ENCODE data around the gene CAVIN1.
"Not testable (repeated sequence)": the region's sequence is repeated elsewhere in the genome, so short reads cannot be mapped to it uniquely, and the experiment has no call there.

The CAVIN1 gene

DNA sequence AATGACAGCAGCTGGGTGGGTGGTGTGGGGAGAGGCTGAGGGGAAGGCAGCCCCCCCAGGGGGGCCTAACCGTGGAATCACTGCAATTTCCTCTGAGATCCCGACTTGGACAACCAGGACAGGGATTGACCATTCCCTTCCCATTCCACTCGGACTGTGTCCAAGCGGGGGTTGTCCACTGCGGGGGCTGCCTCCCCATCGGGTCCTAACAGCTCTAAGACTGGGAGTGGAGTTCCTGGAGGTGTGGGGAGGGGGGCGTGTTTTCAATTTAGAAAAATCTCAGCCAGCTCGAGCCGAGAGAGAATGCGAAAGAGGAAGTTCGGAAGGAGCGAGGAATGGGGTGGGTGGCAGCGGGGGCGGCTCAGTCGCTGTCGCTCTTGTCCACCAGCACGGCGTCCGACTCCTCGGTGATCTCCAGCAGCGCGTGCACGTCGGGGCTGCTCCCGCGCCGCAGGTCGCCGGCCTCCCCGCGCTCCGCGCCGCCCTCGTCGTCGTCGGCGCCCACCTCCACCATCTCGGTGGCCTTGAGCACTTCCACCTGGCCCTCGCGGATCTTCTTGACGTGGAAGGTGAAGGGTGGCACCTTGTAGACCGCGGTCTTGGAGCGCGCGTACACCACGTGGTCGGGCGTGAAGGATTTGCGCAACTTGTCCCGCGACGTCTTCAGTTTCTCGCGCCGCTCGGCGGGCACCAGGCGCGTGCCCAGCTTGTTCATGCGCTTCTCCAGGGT lies 18.6 kb downstream of the CAVIN1 start:
- DNase-seq, result no peak

DNA sequence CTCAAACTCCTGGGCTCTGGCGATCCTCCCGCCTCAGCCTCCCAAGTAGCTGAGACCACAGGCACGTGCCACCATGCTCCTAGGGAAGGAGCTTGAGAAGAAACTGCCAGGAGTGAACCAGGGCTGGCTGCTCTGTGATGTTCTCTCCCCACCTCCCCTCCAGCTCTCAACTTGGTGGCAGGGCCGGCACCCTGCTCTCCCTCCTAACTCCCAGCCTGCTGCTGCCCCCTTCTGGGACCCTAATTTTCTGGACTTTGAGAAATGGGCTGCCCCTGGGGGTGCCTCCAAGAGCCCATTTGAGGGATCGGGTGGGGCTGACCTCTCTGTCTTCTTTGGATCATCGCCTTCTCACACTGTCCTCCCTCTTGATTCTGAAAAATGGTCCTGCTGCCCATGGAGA lies 19.9 kb downstream of the CAVIN1 start:
- no peak for DNase-seq

GRCh38 chr17:42402117-42402516 lies 20.9 kb downstream of the CAVIN1 start:
- no peak for DNase-seq

- not testable (repeated sequence) for DNase-seq
Measured at GRCh38 chr17:42400844-42401375, 22.1 kb downstream of the CAVIN1 start.

- no peak for DNase-seq
Measured at GRCh38 chr17:42399948-42400843, 22.9 kb downstream of the CAVIN1 start.

- peak in 1 of 2 experiments; percentile 62 for DNase-seq
Measured at GRCh38 chr17:42399121-42399520, 23.9 kb downstream of the CAVIN1 start.

DNA sequence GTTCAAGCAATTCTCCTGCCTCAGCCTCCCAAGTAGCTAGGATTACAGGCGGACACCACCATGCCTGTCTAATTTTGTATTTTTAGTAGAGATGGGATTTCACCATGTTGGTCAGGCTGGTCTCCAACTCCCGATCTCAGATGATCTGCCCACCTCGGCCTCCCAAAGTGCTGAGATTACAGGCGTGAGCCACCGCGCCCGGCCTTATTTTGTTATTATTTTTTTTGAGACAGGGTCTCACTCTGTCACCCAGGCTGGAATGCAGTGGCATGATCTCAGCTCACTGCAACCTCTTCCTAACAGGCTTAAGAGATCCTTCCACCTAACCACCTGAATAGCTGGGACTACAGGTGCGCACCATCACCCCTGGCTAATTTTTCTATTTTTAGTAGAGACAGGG lies 27.5 kb downstream of the CAVIN1 start:
- not testable (repeated sequence) for DNase-seq

GRCh38 chr17:42394838-42395237 lies 28.2 kb downstream of the CAVIN1 start:
- no peak for DNase-seq

GRCh38 chr17:42392692-42393415 lies 30.2 kb downstream of the CAVIN1 start:
- DNase-seq, result no peak

GRCh38 chr17:42391439-42391838 lies 31.6 kb downstream of the CAVIN1 start:
- DNase-seq, result not testable (repeated sequence)

DNA sequence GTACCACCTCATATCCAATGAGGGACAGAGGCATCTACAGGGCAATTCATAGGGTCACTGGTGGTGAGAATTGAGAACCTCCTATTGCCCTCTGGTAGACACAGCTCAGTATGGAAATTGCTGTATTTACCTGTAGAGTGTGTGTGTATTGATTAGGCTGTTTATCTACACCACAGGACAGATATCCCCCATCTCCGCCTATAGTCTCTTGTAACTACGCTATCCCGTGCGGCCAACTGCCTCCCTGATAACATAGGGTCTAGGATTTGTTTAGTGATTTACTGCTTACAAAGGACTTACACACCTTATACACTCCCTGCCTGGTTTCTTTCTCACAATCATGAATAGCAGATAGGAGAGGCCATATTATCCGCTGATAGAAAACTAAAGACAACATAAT lies 33.2 kb downstream of the CAVIN1 start:
- no peak for DNase-seq

GRCh38 chr17:42389135-42389417 lies 34.0 kb downstream of the CAVIN1 start:
- DNase-seq, result no peak

DNA sequence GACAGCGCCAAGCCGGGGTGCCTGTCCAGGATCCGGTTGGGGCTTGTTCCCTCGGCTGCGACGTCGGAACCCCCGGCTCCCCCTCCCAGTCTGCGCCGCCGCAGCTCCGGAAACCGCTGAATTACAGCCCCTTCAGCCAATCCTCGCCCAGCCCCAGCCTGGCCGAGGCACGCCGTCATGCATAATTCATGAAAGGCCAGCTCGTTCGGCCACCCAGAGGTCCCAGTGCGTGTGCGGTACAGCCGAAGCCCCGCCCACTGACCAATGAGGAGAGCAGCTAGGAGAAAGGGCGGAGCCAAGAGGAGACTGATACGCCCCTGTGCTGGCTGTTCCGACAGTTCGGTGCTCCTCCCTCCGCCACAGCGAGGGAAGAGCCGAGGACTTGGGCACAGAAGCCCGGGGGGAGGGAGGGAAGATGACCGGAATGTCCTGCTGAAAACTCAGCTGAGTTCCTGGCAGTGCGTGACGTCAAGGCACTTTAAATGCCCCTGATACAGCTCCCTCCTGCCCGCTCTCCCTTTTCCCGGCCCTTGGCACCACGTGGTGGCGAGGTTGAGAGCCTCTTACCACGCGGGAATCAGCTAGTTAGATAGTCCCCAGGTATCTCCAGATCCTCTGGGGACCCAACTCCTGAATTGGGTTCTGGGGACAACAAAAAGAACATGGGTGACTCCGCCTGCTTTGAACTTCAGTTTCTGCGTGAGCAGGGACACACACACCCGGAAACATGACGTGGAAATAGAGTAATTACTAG lies 34.5 kb downstream of the CAVIN1 start, which contains the start of gene STAT3:
Gene STAT3, minus strand, starts transcription at position 62 of the 754 bp plus-strand sequence. CDS start 39,926 bp downstream, outside the sequence.
- peak; percentile 100 for DNase-seq

- no peak for DNase-seq
Measured at GRCh38 chr17:42387661-42388380, 35.2 kb downstream of the CAVIN1 start.

DNA sequence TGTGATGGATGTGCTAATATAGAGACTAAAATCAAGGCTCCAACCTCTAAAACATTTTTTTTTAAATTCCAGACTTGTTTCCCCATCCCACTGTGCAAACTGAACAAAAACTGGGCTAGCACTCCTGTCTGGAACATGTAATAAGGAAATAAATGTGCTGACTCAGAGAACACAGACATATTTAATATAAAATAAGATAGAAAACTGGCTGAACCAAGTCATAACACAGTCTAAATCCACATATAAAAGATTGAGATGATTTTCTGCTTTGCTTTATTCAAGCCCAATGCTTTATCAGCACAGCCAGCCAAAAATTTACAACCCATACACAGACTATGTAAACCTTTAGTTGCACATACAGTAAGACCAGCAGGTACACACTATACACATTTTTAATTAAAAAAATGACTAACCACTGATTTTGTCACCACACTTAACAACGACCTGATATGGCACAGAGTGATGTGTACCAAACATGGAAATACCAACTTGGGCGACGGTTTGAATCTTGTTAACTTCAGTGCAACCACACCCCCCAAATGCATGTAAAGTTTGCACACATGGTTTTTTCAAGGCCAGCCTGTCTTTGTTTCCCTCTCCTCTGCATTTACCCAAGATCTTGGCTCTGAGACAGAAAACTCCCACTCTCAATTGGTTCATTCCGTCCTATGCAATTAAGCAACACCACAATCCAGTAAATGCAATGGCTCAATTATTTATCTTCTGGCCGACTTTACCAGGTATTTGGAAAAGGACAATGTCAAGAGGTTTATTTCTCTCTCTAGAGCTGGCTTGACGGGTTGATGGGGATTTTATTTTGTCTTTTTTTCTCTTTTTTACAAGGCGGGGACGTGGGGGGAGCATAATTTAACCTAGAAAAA lies 36.0 kb downstream of the CAVIN1 start:
- DNase-seq, result no peak

- no peak for DNase-seq
Measured at GRCh38 chr17:42381898-42382297, 41.2 kb downstream of the CAVIN1 start.

DNA sequence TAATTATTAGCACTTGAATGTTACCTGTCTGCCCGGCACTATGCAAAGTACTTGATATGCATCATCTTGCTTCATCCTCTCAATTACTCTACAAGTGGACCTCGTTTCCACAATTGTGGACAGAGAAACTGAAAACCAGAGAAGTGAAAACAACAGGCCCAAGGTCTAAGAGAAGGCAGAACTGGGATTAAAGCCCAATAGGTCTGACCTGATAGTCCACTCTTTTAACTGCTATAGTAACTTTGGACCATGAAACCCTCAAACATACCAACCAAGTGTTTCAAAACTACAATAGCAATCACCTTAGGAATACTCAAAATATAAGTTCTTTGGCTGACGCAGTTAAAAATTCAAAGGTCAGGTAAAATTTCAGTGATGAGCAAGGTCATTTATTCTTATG lies 42.1 kb downstream of the CAVIN1 start:
- no peak for DNase-seq

- no peak for DNase-seq
Measured at GRCh38 chr17:42378959-42379594, 44.0 kb downstream of the CAVIN1 start.

DNA sequence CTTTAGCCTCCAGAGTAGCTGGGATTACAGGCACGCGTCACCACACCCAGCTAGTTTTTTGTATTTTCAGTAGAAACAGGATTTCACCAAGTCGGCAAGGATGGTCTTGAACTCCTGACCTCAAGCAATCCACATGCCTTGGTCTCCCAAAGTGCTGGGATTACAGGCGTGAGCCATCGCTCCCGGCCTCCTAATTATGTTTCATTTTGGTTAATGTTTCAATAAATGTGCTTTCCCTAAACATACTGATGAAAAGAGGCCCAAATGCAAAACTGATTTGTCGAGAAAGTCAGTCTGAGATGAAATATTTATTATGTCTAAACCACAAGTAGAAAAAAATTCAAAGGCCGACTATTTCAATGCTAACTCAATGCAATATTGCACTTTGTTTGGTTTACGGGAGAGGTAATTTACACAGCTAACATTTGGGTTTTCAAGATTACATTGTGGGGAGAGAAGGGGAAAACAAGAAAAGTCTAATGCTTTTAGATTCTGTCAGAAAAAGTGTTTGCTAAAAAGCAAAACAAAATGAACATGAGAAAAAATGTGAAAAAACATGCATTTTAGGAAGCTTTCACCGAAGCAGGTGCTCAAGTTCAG lies 44.6 kb downstream of the CAVIN1 start:
- DNase-seq, result no peak

- DNase-seq, result no peak
Measured at GRCh38 chr17:42373896-42374295, 49.2 kb downstream of the CAVIN1 start.

Data from cerebellar nuclear complex (tissue), 1 donor.